H1 (cell line): ENCODE results near the gene CEBPB. TPM values are rescaled to one million over a fixed set of nuclear protein-coding genes. Genes with fewer than 3 reads are reported as not detected.

Experiments used
- CTCF ChIA-PET: fragments of 300-600 bp; sonication (Branson Sonifier 250); formaldehyde crosslinking; loops from one replicate; lab custom pipeline; 2021; ENCODE audit not compliant: partially characterized antibody; lab: Charles Lee
- POLR2A ChIA-PET: fragments of 300-600 bp; sonication (Branson Sonifier 250); formaldehyde crosslinking; loops from one replicate; lab custom pipeline; 2021; ENCODE audit warnings: inconsistent platforms; ENCODE audit not compliant: partially characterized antibody; lab: Charles Lee
- DNase-seq, 2 experiments: peaks; one replicate each; pipeline versions ENCODE4 v3.0.0 to v3.0.0-alpha.2; 2010 to 2022; ENCODE audit warnings: low spot score in 2 of 2, low read depth in 1 of 2, mixed read lengths in 1 of 2
- FAIRE-seq: peaks from 2 replicates; lab custom pipeline; 2011; peaks lifted over from hg19 to GRCh38; lab: Jason Lieb, UNC
- H2AFZ ChIP-seq: 2 replicates; pipeline ENCODE4 v1.8.1; 2012; ENCODE audit warnings: low read length, inconsistent platforms
- H2AK5ac ChIP-seq: 2 replicates; pipeline ENCODE4 v1.6.1; 2013; ENCODE audit warnings: low read depth, low read length
- H2BK120ac ChIP-seq: replicated peaks from 2 replicates; pipeline ENCODE3; 2013; ENCODE audit warnings: low read depth, low read length, inconsistent platforms
- H2BK12ac ChIP-seq: 2 replicates; pipeline ENCODE4 v1.6.1; 2013; ENCODE audit warnings: low read depth, low read length
- H2BK15ac ChIP-seq: 2 replicates; pipeline ENCODE4 v1.6.1; 2013; ENCODE audit warnings: low read length
- H2BK20ac ChIP-seq: 2 replicates; pipeline ENCODE4 v1.6.1; 2013; ENCODE audit warnings: low read length
- H2BK5ac ChIP-seq: 2 replicates; pipeline ENCODE4 v1.6.1; 2013; ENCODE audit warnings: low read depth, low read length
- H3K14ac ChIP-seq: 2 replicates; pipeline ENCODE4 v1.6.1; 2013; ENCODE audit warnings: inconsistent platforms; ENCODE audit not compliant: insufficient read length
- H3K18ac ChIP-seq: 2 replicates; pipeline ENCODE4 v1.6.1; 2013; ENCODE audit warnings: low read length; ENCODE audit errors: extremely low read depth
- H3K23ac ChIP-seq: 2 replicates; pipeline ENCODE4 v1.6.1; 2013; ENCODE audit warnings: inconsistent platforms; ENCODE audit not compliant: insufficient read length
- H3K23me2 ChIP-seq: 2 replicates; pipeline ENCODE4 v1.6.1; 2013; ENCODE audit warnings: low read depth, low read length
- H3K27ac ChIP-seq: 2 replicates; pipeline ENCODE4 v1.6.1; 2011; ENCODE audit warnings: low read depth, low read length, inconsistent platforms
- H3K27me3 ChIP-seq, 4 experiments: replicated peaks in 1 of 4; 1 replicate in 1 of 4; 2 replicates in 3 of 4; pipeline versions ENCODE4 v1.6.1 to v1.8.1; 2011 to 2013; ENCODE audit warnings: low read length in 3 of 4, mild to moderate bottlenecking in 3 of 4, inconsistent platforms in 2 of 4, mixed read lengths in 2 of 4, moderate library complexity in 1 of 4; ENCODE audit not compliant: control insufficient read depth in 3 of 4, insufficient read depth in 3 of 4; ENCODE audit errors: extremely low read depth in 1 of 4
- H3K36me3 ChIP-seq, 4 experiments: 2 replicates each; pipeline versions ENCODE4 v1.6.1 to v1.8.1; 2011 to 2013; ENCODE audit warnings: mild to moderate bottlenecking in 4 of 4, low read length in 3 of 4, moderate library complexity in 2 of 4, control low read depth in 1 of 4, inconsistent platforms in 1 of 4; ENCODE audit not compliant: insufficient read depth in 4 of 4, control insufficient read depth in 2 of 4
- H3K4ac ChIP-seq: replicated peaks from 2 replicates; pipeline ENCODE3; 2013; ENCODE audit warnings: low read length, low read depth, mixed read lengths, inconsistent platforms; ENCODE audit not compliant: insufficient read length
- H3K4me1 ChIP-seq, 4 experiments: replicated peaks in 1 of 4; 1 replicate in 1 of 4; 2 replicates in 3 of 4; pipeline versions ENCODE4 v1.6.1 to v1.8.1; 2011 to 2013; ENCODE audit warnings: low read length in 3 of 4, inconsistent platforms in 2 of 4, mixed read lengths in 1 of 4; ENCODE audit not compliant: insufficient read depth in 4 of 4, control insufficient read depth in 3 of 4
- H3K4me2 ChIP-seq, 2 experiments: 2 replicates each; pipeline versions ENCODE4 v1.6.1 to v1.8.1; 2011 to 2013; ENCODE audit warnings: low read depth in 2 of 2, low read length in 2 of 2, control low read depth in 1 of 2, inconsistent platforms in 1 of 2, mild to moderate bottlenecking in 1 of 2; ENCODE audit not compliant: insufficient read depth in 1 of 2
- H3K4me3 ChIP-seq, 4 experiments: fragments of 200-600, 300-600 bp in 1 of 4; sonication (generic), shearing (Covaris generic), sonication (Bioruptor Twin) in 1 of 4; 2 replicates each; pipeline versions ENCODE4 v1.5.1 to v1.8.1; 2011 to 2016; ENCODE audit warnings: low read length in 4 of 4, low read depth in 3 of 4, control low read depth in 2 of 4, inconsistent platforms in 2 of 4, mild to moderate bottlenecking in 2 of 4, mixed read lengths in 1 of 4, moderate library complexity in 1 of 4; ENCODE audit not compliant: insufficient read depth in 2 of 4; ENCODE audit errors: extremely low read depth in 1 of 4
- H3K56ac ChIP-seq: replicated peaks from 2 replicates; pipeline ENCODE3; 2013; ENCODE audit warnings: low read depth, mild to moderate bottlenecking, mixed read lengths, low read length, inconsistent platforms; ENCODE audit not compliant: insufficient read length
- H3K79me1 ChIP-seq: 2 replicates; pipeline ENCODE4 v1.6.1; 2013; ENCODE audit warnings: low read depth, low read length, control low read depth
- H3K79me2 ChIP-seq, 2 experiments: 2 replicates each; pipeline versions ENCODE4 v1.6.1 to v1.8.1; 2012 to 2013; ENCODE audit warnings: low read length in 2 of 2, mild to moderate bottlenecking in 2 of 2, inconsistent platforms in 1 of 2; ENCODE audit not compliant: insufficient read depth in 2 of 2, control insufficient read depth in 1 of 2
- H3K9ac ChIP-seq, 4 experiments: replicated peaks in 1 of 4; 1 replicate in 1 of 4; 2 replicates in 3 of 4; pipeline versions ENCODE4 v1.6.1 to v1.8.1; 2011 to 2013; ENCODE audit warnings: low read depth in 3 of 4, low read length in 3 of 4, control low read depth in 2 of 4, mild to moderate bottlenecking in 2 of 4, moderate library complexity in 2 of 4, inconsistent platforms in 1 of 4; ENCODE audit errors: extremely low read depth in 1 of 4
- H3K9me3 ChIP-seq, 2 experiments: 2 replicates each; pipeline versions ENCODE4 v1.6.1 to v1.8.1; 2012 to 2013; ENCODE audit warnings: mild to moderate bottlenecking in 2 of 2, moderate library complexity in 2 of 2, control low read depth in 1 of 2, inconsistent platforms in 1 of 2, low read depth in 1 of 2, low read length in 1 of 2, mixed read lengths in 1 of 2; ENCODE audit not compliant: insufficient read depth in 2 of 2
- H4K20me1 ChIP-seq, 2 experiments: replicated peaks in 1 of 2; 2 replicates each; pipeline versions ENCODE3 to v1.8.1; 2011 to 2013; ENCODE audit warnings: inconsistent platforms in 2 of 2, low read length in 2 of 2, mild to moderate bottlenecking in 1 of 2; ENCODE audit not compliant: insufficient read depth in 2 of 2, control insufficient read depth in 1 of 2
- H4K5ac ChIP-seq: 2 replicates; pipeline ENCODE4 v1.6.1; 2013; ENCODE audit warnings: low read length, low read depth, mixed read lengths, inconsistent platforms; ENCODE audit not compliant: insufficient read length
- H4K8ac ChIP-seq: 2 replicates; pipeline ENCODE4 v1.8.0; 2013; ENCODE audit warnings: mild to moderate bottlenecking, moderate library complexity, low read length, inconsistent platforms; ENCODE audit not compliant: insufficient read depth; ENCODE audit errors: extremely low read depth
- H4K91ac ChIP-seq: replicated peaks from 2 replicates; pipeline ENCODE3; 2013; ENCODE audit warnings: low read length, mixed read lengths, inconsistent platforms; ENCODE audit not compliant: insufficient read length
- ASH2L ChIP-seq: fragments of 200-600, 300-600 bp; sonication (generic); IDR thresholded peaks from one replicate; pipeline ENCODE4 v1.7.1; 2017; ENCODE audit warnings: low read length
- BCL11A ChIP-seq, 2 experiments: IDR thresholded peaks; one replicate each; pipeline ENCODE4 v1.6.1; 2011; ENCODE audit warnings: low read depth in 2 of 2, low read length in 2 of 2, mild to moderate bottlenecking in 2 of 2
- CBX5 ChIP-seq: fragments of 300-800, 300-1000 bp; sonication (generic); IDR thresholded peaks from 2 replicates; pipeline ENCODE4 v1.7.1; 2016; ENCODE audit warnings: antibody characterized with exemption, low read length, low read depth
- CEBPB ChIP-seq: IDR thresholded peaks from 2 replicates; pipeline ENCODE4 v1.6.1; 2012; ENCODE audit warnings: low read depth, low read length
- EP300 ChIP-seq, 2 experiments: IDR thresholded peaks; 1 replicate in 1 of 2; 2 replicates in 1 of 2; pipeline ENCODE4 v1.6.1; 2011 to 2012; ENCODE audit warnings: low read depth in 2 of 2, low read length in 2 of 2, mild to moderate bottlenecking in 2 of 2, borderline replicate concordance in 1 of 2, inconsistent platforms in 1 of 2, moderate library complexity in 1 of 2
- KDM4A ChIP-seq: IDR thresholded peaks from one replicate; pipeline ENCODE4 v1.7.1; 2012; ENCODE audit warnings: low read depth, mild to moderate bottlenecking, moderate library complexity, low read length, inconsistent platforms; ENCODE audit not compliant: severe bottlenecking
- NANOG ChIP-seq: IDR thresholded peaks from 2 replicates; pipeline ENCODE4 v1.6.1; 2011; ENCODE audit warnings: low read length, low read depth, mild to moderate bottlenecking, inconsistent platforms; ENCODE audit not compliant: insufficient read depth, poor library complexity, severe bottlenecking
- RNF2 ChIP-seq: fragments of 200-900, 300-1000 bp; sonication (generic); IDR thresholded peaks from 2 replicates; pipeline ENCODE4 v1.7.1; 2016; ENCODE audit warnings: borderline replicate concordance, low read depth, mild to moderate bottlenecking, antibody characterized with exemption, low read length; ENCODE audit not compliant: poor library complexity, severe bottlenecking; ENCODE audit errors: missing control alignments
- SIN3A ChIP-seq, 2 experiments: IDR thresholded peaks in 1 of 2; conservative IDR thresholded peaks in 1 of 2; 2 replicates each; pipeline ENCODE4 v1.6.1; 2011 to 2012; ENCODE audit warnings: low read length in 2 of 2, improper control_type of control experiment in 1 of 2, low read depth in 1 of 2, mild to moderate bottlenecking in 1 of 2
- TAF7 ChIP-seq: optimal IDR thresholded peaks from 2 replicates; pipeline ENCODE3; 2011; ENCODE audit warnings: low read depth, mild to moderate bottlenecking, inconsistent platforms, low read length, moderate library complexity, borderline replicate concordance
- WGBS, 2 experiments: shearing (Covaris generic) in 1 of 2; methylation state at CpG; one replicate each; pipeline versions ENCODE4 v1.1.6 to v1.1.7; 2013 to 2015; ENCODE audit warnings: low lambda C conversion rate in 2 of 2, mixed read lengths in 2 of 2, inconsistent platforms in 1 of 2, low coverage in 1 of 2, missing lambda C conversion rate in 1 of 2; ENCODE audit not compliant: insufficient replicate concordance in 2 of 2, insufficient coverage in 1 of 2, insufficient read length in 1 of 2; ENCODE audit errors: extremely low coverage in 1 of 2, missing lambda C conversion rate in 1 of 2; 5-methylcytosine and 5-hydroxymethylcytosine counted together
- polyA plus RNA-seq, 7 experiments: library from polyadenylated mRNA; depleted of rRNA in 3 of 7; stranded (reverse) in 5 of 7; unstranded in 2 of 7; fragments of >200 nt in 5 of 7; fragments of 200-250 nt in 2 of 7; gene quantifications; 1 replicate in 5 of 7; 2 replicates in 1 of 7; 4 replicates in 1 of 7; pipeline versions ENCODE4 v1.2.1 to v1.2.3, GENCODE V29; 2011 to 2013; ENCODE audit warnings: missing spikeins in 2 of 7, mixed read lengths in 2 of 7
- total RNA-seq: library from RNA; stranded (reverse); fragmentation: NEBNext Ultra II Directional; extraction: Animal tissue kit (Norgen Biotek cat#: 25700); gene quantifications from 2 replicates; pipeline ENCODE4 v1.2.1, GENCODE V29; 2021
- TF ChIP-seq, protein P1 (sequence below): IDR thresholded peaks from 2 replicates; pipeline ENCODE4 v1.6.1; 2012; ENCODE audit warnings: low read length, inconsistent platforms

CEBPB gene
- total and polyA plus RNA-seq, 2 of the 8 experiments (the other 6 are each of a cell fraction or from before 2014, with no cell fraction given) = 7.1 to 24.1 TPM

DNA sequence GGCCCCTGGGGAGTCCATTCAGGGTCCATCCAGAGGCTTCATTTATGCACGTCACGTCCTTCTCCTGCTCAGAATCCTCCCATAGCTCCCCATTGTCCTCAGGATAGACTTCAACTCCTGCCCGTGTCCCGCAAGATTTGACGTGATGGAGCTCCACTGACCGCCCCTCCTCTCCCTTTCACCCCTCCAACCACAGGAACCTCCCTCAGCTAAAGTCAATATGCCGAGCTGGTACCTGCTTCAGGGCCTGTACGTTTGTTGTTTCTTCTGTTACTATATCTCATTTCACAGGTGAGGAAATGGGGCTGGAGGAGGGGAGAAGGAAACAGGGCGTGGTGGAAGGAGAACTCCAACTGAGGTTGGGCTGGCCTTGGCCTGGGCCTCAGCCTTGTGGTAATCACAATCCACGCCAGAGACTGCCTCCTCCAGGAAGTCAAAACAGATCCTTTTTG lies 38.6 kb downstream of the CEBPB start:
- Histone ChIP-seq H3K9ac (no peak overlapping the region), H4K91ac (no peak overlapping the region), H4K20me1 (peaks cover 0 to 2% of the 10 kb centered on the region in 2 experiments), H3K4ac (no peak overlapping the region), H3K23ac (no peak overlapping the region), H4K8ac (no peak overlapping the region), H2BK20ac (no peak overlapping the region), H3K79me1 (no peaks in the 10 kb centered on the region), H2BK15ac (no peak overlapping the region), H3K23me2 (no peaks in the 10 kb centered on the region), H3K18ac (no peak overlapping the region), H3K4me1 (no peaks in the 10 kb centered on the region; a peak in 1 of 7 replicates), H2BK12ac (no peak overlapping the region), H2BK120ac (no peak overlapping the region), H3K9me3 (no peaks in the 10 kb centered on the region), H3K79me2 (no peaks in the 10 kb centered on the region), H2AFZ (no peak overlapping the region), H3K36me3 (no peaks in the 10 kb centered on the region), H3K27me3 (no peaks in the 10 kb centered on the region), H3K56ac (no peak overlapping the region), H2AK5ac (no peak overlapping the region), H2BK5ac (no peak overlapping the region), H3K14ac (no peak overlapping the region), H3K4me3 (no peak overlapping the region), H4K5ac (no peak overlapping the region), H3K27ac (no peak overlapping the region), H3K4me2 (no peak overlapping the region)
- DNase-seq (no peak), FAIRE-seq (no peak)
- ChIA-PET POLR2A (interaction anchor here (1.5 kb wide), 1 partner anchor 40 kb away, joined by 4 read pairs; no protein-coding TSS in a partner anchor), CTCF (interaction anchor here (0.9 to 1.8 kb wide), 4 partner anchors 12 to 118 kb away, joined by 3 to 4 read pairs (median 4); no protein-coding TSS in a partner anchor)
- 83% methylated on average over 10 of the region's 10 CpGs; no CpG with 5 or more reads in 1 of the 2 experiments for WGBS, 2 experiments
- no peak for TF ChIP-seq ASH2L
- TF ChIP-seq CBX5 = no peak
- TF ChIP-seq, protein P1, sequence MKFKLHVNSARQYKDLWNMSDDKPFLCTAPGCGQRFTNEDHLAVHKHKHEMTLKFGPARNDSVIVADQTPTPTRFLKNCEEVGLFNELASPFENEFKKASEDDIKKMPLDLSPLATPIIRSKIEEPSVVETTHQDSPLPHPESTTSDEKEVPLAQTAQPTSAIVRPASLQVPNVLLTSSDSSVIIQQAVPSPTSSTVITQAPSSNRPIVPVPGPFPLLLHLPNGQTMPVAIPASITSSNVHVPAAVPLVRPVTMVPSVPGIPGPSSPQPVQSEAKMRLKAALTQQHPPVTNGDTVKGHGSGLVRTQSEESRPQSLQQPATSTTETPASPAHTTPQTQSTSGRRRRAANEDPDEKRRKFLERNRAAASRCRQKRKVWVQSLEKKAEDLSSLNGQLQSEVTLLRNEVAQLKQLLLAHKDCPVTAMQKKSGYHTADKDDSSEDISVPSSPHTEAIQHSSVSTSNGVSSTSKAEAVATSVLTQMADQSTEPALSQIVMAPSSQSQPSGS = no peak
- no peak for TF ChIP-seq BCL11A (IDR thresholded peaks at IDR 0.05; ENCODE audit: low read depth in 2 of 2, low read length in 2 of 2)
- no peak for TF ChIP-seq CEBPB
- TF ChIP-seq RNF2 = no peak
- no peak for TF ChIP-seq EP300 (IDR thresholded peaks at IDR 0.05; ENCODE audit: borderline replicate concordance in 1 of 2, low read depth in 2 of 2, low read length in 2 of 2)
- no peak for TF ChIP-seq KDM4A
- no peak for TF ChIP-seq NANOG
- no peak for TF ChIP-seq TAF7
- no peak for TF ChIP-seq SIN3A (conservative IDR thresholded peaks at IDR 0.05 in 1 of 2, IDR thresholded peaks at IDR 0.05 in 1 of 2; ENCODE audit: low read depth in 1 of 2, low read length in 2 of 2)
